Thymus (tissue), 11 donors: Measurements from ENCODE around the gene KRT83. TPM values are rescaled to one million over a fixed set of nuclear protein-coding genes. Genes with fewer than 3 reads are reported as not detected.

Source experiments
- DNase-seq, 9 donors: peaks; one replicate each; pipeline ENCODE4 v3.0.0-alpha.2; 2013; ENCODE audit warnings: low spot score in 9 of 9, low read depth in 6 of 9, missing footprints in 1 of 9
- H3K27ac ChIP-seq, 2 donors: one replicate each; pipeline ENCODE4 v1.5.1; 2013; ENCODE audit warnings: control low read depth in 1 of 2, low read depth in 1 of 2, low read length in 1 of 2, mild to moderate bottlenecking in 1 of 2, moderate library complexity in 1 of 2
- H3K27me3 ChIP-seq, 2 donors: one replicate each; pipeline ENCODE4 v1.5.1; 2013; ENCODE audit warnings: low read length in 1 of 2; ENCODE audit not compliant: control insufficient read depth in 2 of 2, insufficient read depth in 1 of 2
- H3K36me3 ChIP-seq, 2 donors: one replicate each; pipeline ENCODE4 v1.5.1; 2013; ENCODE audit warnings: low read length in 1 of 2, mild to moderate bottlenecking in 1 of 2, moderate library complexity in 1 of 2; ENCODE audit not compliant: control insufficient read depth in 2 of 2, insufficient read depth in 2 of 2
- H3K4me1 ChIP-seq, 2 donors: one replicate each; pipeline ENCODE4 v1.5.1; 2013; ENCODE audit warnings: low read length in 2 of 2; ENCODE audit not compliant: control insufficient read depth in 2 of 2, insufficient read depth in 2 of 2
- H3K4me3 ChIP-seq, 2 donors: one replicate each; pipeline ENCODE4 v1.5.1; 2013; ENCODE audit warnings: low read length in 2 of 2, control low read depth in 1 of 2, mild to moderate bottlenecking in 1 of 2
- H3K9me3 ChIP-seq, 2 donors: one replicate each; pipeline ENCODE4 v1.5.1; 2013; ENCODE audit warnings: low read length in 1 of 2, mild to moderate bottlenecking in 1 of 2; ENCODE audit not compliant: control insufficient read depth in 2 of 2, insufficient read depth in 1 of 2
- WGBS: extraction: QIAGEN DNeasy Blood & Tissue Kit; methylation state at CpG from one replicate; pipeline ENCODE4 v1.1.7; 2013; 5-methylcytosine and 5-hydroxymethylcytosine counted together
- polyA plus RNA-seq: library from polyadenylated mRNA; stranded (reverse); fragments of 200-250 nt; gene quantifications from one replicate; pipeline ENCODE4 v1.2.3, GENCODE V29; 2013
- total RNA-seq: library from RNA; stranded (reverse); fragments of 120-200 nt; gene quantifications from one replicate; pipeline ENCODE4 v1.2.4, GENCODE V29; 2013
- donor health status: healthy.

Gene KRT83
- total and polyA plus RNA-seq, 2 donors = 0.33 to 1.0 TPM

DNA sequence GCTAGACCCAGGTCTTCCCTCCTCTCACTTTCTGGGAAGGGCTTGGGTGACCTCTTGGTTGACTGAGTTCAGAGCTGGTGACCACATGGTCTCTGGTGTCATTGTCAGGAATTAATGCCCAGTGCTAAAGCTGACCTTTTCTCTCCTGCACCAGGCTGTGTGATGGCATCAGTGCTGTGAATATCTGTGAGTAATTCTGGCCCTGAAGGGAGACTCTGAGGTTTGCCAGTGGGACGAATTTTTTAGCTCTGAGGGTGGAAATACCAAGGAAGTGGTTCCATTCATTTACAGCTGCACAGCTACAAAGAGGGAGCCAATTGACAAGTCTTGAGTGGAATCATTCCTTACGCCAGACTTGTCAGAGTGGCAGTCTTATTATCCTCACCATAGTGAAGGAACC, 53.0 kb downstream of the KRT83 start:
- H3K4me3 ChIP-seq = no peak overlapping the region
- H3K36me3 ChIP-seq = no peaks in the 10 kb centered on the region
- peaks cover 0 to 11% of the 10 kb centered on the region in 2 donors for H3K27me3 ChIP-seq
- no peak overlapping the region for H3K27ac ChIP-seq
- no peaks in the 10 kb centered on the region for H3K4me1 ChIP-seq
- no peak for DNase-seq
- 88% methylated on average over 2 of the region's 2 CpGs for WGBS
- H3K9me3 ChIP-seq = no peaks in the 10 kb centered on the region

DNA sequence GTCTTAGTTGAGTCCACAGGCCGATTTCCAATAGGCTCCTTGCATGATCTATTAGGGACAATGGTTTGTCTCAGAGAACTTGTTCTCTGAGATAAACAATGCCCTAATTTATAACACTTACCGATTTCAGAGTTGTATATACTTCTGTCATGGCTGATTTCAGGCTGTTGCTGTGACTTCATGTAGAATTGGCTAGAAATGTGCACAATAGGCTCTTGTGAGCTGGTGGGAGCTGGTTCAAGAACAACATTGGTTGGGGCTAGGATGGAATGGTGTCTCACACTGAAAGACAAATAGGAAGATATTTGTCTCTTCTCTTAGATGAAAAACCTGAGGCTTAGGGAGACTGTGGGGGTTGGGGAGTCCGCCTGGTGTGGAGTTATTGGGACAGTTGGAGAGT, 53.5 kb downstream of the KRT83 start:
- DNase-seq = no peak
- Histone ChIP-seq H3K4me3 (no peak overlapping the region), H3K36me3 (no peaks in the 10 kb centered on the region), H3K27ac (no peak overlapping the region), H3K9me3 (no peaks in the 10 kb centered on the region), H3K27me3 (peaks cover 0 to 13% of the 10 kb centered on the region in 2 donors), H3K4me1 (no peaks in the 10 kb centered on the region)
- 93% methylated on average over 3 of the region's 3 CpGs for WGBS

GRCh38 chr12:52267266-52267665, 53.9 kb downstream of the KRT83 start:
- WGBS = 98% methylated on average over 3 of the region's 3 CpGs
- no peak for DNase-seq
- H3K4me1 ChIP-seq = no peaks in the 10 kb centered on the region
- H3K4me3 ChIP-seq = no peak overlapping the region
- no peaks in the 10 kb centered on the region for H3K9me3 ChIP-seq
- peaks cover 0 to 15% of the 10 kb centered on the region in 2 donors for H3K27me3 ChIP-seq
- no peaks in the 10 kb centered on the region for H3K36me3 ChIP-seq
- H3K27ac ChIP-seq = no peak overlapping the region

DNA sequence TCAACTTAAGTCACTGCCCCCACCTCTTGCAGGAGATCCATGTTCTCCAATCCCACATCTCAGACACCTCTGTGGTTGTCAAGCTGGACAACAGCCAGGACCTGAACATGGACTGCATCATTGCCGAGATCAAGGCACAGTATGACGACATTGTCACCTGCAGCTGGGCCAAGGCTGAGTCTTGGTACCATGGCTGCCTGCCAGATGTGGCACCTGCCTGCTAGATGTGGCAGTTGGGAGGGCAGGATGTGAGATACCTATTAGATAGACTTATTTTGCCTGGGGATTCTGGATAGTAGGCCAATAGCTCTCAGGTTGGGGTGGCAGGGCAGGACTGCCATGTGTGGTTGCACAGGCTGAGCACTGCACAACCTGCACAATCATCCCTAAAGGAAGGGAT, 54.7 kb downstream of the KRT83 start:
- Histone ChIP-seq H3K4me3 (no peak overlapping the region), H3K9me3 (no peaks in the 10 kb centered on the region), H3K27ac (no peak overlapping the region), H3K36me3 (no peaks in the 10 kb centered on the region), H3K27me3 (peaks cover 0 to 22% of the 10 kb centered on the region in 2 donors), H3K4me1 (no peaks in the 10 kb centered on the region)
- WGBS = 86% methylated on average over 2 of the region's 2 CpGs
- DNase-seq = no peak

DNA sequence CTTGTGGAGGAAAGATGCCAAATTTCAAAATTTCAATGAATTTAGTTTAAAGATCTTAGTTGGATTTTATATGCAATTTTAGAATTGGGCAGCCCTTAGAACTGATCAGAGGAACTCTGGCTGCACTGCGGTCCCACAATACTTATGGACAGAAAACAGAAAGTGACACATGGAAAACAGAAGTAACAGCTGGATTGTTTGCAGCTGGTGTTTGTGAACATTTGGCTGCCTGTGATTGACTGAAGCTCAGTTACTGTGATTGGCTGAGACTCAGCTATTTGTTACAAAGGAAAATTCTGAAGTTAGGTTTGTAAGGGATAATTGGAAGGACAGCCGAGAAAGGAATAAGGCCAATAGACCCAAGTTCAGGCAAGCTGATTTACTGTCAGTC, 56.8 kb downstream of the KRT83 start:
- no peak overlapping the region for H3K27ac ChIP-seq
- H3K4me3 ChIP-seq = no peak overlapping the region
- no peak for DNase-seq
- 91% methylated on average over 2 of the region's 2 CpGs for WGBS
- no peaks in the 10 kb centered on the region for H3K36me3 ChIP-seq
- H3K27me3 ChIP-seq = peaks cover 7 to 36% of the 10 kb centered on the region in 2 donors
- H3K4me1 ChIP-seq = no peaks in the 10 kb centered on the region
- peaks cover 0 to under 1% of the 10 kb centered on the region in 2 donors for H3K9me3 ChIP-seq

Other genes with a start within 250 kb of the KRT83 start
- gene SMIM41, start 241.7 kb downstream of the KRT83 start, total RNA-seq = 0.42 TPM
- gene SMIM41, start 241.7 kb downstream of the KRT83 start, polyA plus RNA-seq = 0.14 TPM
- 0.14 TPM for gene KRT80, start 129.4 kb downstream of the KRT83 start, total RNA-seq
- gene KRT80, start 129.4 kb downstream of the KRT83 start, polyA plus RNA-seq = 4.8 TPM
- 2.8 TPM for gene KRT7, start 88.2 kb downstream of the KRT83 start, total RNA-seq
- gene KRT7, start 88.2 kb downstream of the KRT83 start, polyA plus RNA-seq = 34.7 TPM
- 0.42 TPM for gene KRT86, start 46.8 kb downstream of the KRT83 start, total RNA-seq
- gene KRT86, start 46.8 kb downstream of the KRT83 start, polyA plus RNA-seq = 1.4 TPM
- gene KRT81, start 29.9 kb downstream of the KRT83 start, total RNA-seq = 0.19 TPM
- gene KRT81, start 29.9 kb downstream of the KRT83 start, polyA plus RNA-seq = 3.7 TPM
- 0.24 TPM for gene KRT85, start 46.1 kb upstream of the KRT83 start, total RNA-seq
- gene KRT85, start 46.1 kb upstream of the KRT83 start, polyA plus RNA-seq = 0.59 TPM
- 0.94 TPM for gene KRT84, start 64.3 kb upstream of the KRT83 start, total RNA-seq
- 2.5 TPM for gene KRT84, start 64.3 kb upstream of the KRT83 start, polyA plus RNA-seq
- 0.05 TPM for gene KRT82, start 84.9 kb upstream of the KRT83 start, total RNA-seq
- gene KRT82, start 84.9 kb upstream of the KRT83 start, polyA plus RNA-seq = 0.34 TPM
- gene KRT75, start 113.0 kb upstream of the KRT83 start, total RNA-seq = 0.14 TPM
- gene KRT75, start 113.0 kb upstream of the KRT83 start, polyA plus RNA-seq = 6.8 TPM
- 0.61 TPM for gene KRT6B, start 130.7 kb upstream of the KRT83 start, total RNA-seq
- 30.7 TPM for gene KRT6B, start 130.7 kb upstream of the KRT83 start, polyA plus RNA-seq
- gene KRT6C, start 152.4 kb upstream of the KRT83 start, total RNA-seq = 0.28 TPM
- gene KRT6C, start 152.4 kb upstream of the KRT83 start, polyA plus RNA-seq = 23.5 TPM
- 14.4 TPM for gene KRT6A, start 171.9 kb upstream of the KRT83 start, total RNA-seq
- 671 TPM for gene KRT6A, start 171.9 kb upstream of the KRT83 start, polyA plus RNA-seq
- gene KRT5, start 199.0 kb upstream of the KRT83 start, total RNA-seq = 326 TPM
- 1,023 TPM for gene KRT5, start 199.0 kb upstream of the KRT83 start, polyA plus RNA-seq
- gene KRT71, start 231.7 kb upstream of the KRT83 start, total RNA-seq = 0.57 TPM
- gene KRT71, start 231.7 kb upstream of the KRT83 start, polyA plus RNA-seq = 3.6 TPM